A673 (cell line): ENCODE data around the gene HDAC7.

Source experiments
- EZH2 ChIP-seq: fragments of 200-600 bp; sonication (generic); IDR thresholded peaks from 2 replicates; pipeline ENCODE4 v1.6.1; 2017; ENCODE audit warnings: borderline replicate concordance, low read depth, mild to moderate bottlenecking, mixed read lengths, antibody characterized with exemption, low read length; ENCODE audit not compliant: poor library complexity, severe bottlenecking
- TF ChIP-seq, protein P1 (sequence below): fragments of 300-800, 200-600 bp; sonication (generic); conservative IDR thresholded peaks from 2 replicates; pipeline ENCODE4 v1.5.1; 2017; ENCODE audit warnings: low read depth, mild to moderate bottlenecking, antibody characterized with exemption, low read length, moderate library complexity, mixed read lengths

DNA sequence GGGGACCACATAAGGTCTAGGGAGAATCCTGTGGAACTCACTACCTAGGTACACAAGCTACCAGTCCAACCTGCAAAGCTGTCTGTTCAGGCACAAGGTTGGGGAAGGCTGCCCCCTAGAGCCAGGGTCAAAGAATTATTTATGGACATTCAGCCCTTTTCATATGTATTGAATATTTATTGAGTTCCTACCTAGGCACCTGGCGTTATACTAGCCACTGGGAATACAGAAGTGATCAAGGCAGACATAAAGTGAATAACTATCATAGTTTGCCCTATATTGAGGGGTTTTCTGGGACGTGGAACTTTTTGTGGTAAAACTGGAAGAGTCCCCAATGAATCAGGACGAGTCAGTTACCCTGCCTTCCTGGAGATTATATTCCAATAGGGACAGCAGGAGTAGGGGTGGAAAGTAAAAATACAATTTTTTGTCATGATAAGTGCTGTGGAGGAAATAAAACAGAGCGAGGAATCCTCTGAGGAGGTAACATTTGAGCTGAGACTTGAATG lies 52.4 kb downstream of the HDAC7 start:
- TF ChIP-seq, protein P1, sequence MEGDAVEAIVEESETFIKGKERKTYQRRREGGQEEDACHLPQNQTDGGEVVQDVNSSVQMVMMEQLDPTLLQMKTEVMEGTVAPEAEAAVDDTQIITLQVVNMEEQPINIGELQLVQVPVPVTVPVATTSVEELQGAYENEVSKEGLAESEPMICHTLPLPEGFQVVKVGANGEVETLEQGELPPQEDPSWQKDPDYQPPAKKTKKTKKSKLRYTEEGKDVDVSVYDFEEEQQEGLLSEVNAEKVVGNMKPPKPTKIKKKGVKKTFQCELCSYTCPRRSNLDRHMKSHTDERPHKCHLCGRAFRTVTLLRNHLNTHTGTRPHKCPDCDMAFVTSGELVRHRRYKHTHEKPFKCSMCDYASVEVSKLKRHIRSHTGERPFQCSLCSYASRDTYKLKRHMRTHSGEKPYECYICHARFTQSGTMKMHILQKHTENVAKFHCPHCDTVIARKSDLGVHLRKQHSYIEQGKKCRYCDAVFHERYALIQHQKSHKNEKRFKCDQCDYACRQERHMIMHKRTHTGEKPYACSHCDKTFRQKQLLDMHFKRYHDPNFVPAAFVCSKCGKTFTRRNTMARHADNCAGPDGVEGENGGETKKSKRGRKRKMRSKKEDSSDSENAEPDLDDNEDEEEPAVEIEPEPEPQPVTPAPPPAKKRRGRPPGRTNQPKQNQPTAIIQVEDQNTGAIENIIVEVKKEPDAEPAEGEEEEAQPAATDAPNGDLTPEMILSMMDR: peak; percentile 63
- no peak for TF ChIP-seq EZH2
